GM21381 (cell line): ENCODE results near the gene DDX4.

Experiments used
- ATAC-seq: cut with Tn5 transposase; IDR thresholded peaks from one replicate; pipeline ENCODE4 v1.9.1; 2021; ENCODE audit warnings: mild to moderate bottlenecking, moderate library complexity; ENCODE audit not compliant: unreplicated experiment

Gene DDX4

DNA sequence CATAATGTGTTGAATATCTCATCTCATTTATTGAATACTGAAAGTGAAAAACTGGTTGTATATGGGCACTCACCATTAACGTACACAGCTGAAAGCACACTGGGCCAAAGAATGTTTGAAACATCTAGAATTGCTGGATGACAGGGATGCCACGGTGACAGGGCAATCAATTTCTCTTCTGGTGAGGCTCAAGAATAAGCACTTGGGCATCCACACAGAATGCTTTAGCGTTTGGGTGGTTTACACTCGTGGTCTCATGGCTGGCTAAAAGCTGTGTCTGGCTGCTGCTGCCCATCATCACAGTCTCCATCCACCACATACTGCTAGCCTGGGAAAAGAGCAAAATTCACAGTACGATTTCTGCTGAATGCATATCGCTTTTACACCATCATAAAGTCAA is 82.6 kb downstream of the DDX4 start:
- ATAC-seq: no peak

DNA sequence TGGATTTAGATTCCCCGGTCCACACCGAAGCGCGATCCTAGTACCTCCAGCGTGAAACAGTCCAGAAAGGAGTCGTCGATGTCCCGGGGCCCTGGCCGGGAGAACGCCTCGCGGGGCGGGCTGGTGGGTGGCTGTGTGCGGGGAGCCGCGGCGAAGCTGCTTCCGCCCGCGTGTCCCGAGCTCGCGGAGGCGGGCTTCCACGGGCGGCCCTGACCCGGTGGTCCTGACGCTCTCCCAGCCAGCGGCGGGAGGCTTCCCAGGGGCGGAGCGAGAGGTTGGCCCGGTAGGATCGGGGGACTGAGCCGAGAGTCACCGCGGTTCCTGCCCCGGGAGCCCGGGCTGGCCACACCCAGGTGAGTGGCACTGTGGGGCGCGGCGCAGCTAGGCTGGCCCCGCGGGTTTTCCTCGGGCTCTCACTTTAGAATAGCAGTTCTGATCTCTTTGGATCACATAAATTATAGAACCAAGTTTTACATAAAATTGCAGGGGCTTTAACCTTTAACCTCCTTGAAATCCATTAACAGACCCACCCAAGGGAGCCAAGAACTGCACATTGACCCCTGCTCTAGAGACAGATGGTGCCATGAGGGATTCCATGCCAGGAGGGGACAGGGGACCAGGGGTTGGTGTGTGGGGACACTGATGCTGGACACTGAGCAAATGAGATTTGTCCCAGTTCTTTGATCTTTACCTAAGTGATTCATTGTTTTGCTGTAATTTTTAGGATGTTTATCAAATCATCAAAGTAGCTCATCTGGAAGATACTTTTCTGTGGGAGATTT is 84.1 kb downstream of the DDX4 start:
- no peak for ATAC-seq

DNA sequence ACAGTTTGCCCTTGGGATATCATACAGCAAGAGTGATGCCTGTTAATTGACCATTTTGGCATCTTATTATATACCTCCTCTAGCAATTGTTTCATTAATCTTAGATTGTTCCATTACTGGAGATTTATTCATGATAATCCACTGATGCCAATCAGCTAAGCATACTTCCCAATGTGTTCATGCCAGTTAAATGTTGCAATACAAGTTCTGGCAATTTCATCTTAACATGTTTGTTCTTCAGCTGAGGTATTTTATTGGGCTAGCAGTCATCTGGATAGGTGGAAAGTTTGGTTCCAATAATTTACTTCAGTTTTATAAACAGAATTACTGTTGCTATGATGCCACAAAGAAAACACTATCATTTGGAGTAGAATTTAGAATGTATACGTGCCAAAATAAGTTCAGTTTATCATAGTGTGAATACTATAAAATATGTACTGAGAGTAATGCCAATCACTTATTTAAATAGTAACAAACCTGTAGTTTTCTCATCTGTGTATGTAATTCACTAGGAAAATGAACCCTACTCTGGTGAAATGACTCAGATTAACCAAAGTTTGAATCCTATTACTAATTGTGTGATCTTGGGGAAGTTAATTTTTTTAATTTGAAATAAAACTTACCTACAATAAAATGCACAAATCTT is 85.4 kb downstream of the DDX4 start:
- ATAC-seq: no peak

DNA sequence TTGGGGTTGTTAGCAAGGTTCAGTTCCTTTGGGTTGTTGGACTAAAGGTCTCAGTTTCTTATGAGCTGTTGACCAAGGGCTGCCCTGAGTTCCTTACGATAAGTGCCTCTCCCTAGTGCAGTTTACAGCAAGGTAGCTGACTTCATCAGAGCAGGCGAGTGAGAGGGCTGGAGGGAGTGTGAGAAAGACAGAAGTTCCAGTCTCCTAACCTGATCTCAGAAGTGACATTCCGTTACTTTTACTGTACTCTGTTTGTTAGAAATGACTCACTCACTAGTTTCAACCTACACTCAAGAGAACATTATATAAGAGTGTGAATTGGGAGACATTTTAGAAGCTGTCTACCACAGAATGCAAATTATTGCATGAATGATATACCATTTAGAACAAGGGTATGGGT is 92.1 kb downstream of the DDX4 start:
- ATAC-seq: no peak

DNA sequence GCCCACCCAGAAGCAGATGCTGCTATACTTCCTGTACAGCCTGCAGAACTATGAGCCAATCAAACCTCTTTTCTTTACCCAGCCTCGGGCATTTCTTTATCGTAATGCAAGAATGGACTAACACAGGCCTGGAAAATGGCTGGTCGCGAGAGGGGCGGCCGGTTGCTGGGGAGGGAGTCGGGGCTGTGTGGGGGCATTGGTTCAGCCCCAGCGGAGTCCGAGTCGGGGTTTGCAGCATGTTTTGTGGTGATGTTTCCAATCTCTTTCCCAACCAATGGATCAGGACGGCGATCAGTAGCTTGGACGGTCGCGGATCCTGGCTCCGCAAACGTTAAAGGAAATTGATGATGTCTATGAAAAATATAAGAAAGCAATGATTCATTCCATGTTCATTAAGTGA is 94.6 kb downstream of the DDX4 start:
- ATAC-seq: no peak

DNA sequence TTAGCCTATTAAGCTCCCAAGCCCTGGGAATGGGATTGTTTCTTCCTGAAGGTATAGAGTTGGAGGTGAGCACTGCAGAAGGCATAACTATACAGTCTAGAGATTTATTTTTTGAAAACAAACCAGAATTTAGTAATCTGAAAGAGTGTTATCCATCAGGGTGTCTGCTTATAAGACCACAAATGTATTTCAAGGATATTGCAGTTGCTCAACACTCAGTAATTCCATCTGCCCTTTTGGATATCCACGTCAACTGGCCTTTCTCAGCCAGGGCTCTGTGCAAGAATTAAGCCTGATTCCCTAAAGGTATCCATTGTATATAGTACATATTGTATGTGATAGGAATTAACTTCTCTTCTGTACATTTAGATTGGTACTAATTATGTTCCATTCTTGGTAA is 98.3 kb downstream of the DDX4 start:
- no peak for ATAC-seq

DNA sequence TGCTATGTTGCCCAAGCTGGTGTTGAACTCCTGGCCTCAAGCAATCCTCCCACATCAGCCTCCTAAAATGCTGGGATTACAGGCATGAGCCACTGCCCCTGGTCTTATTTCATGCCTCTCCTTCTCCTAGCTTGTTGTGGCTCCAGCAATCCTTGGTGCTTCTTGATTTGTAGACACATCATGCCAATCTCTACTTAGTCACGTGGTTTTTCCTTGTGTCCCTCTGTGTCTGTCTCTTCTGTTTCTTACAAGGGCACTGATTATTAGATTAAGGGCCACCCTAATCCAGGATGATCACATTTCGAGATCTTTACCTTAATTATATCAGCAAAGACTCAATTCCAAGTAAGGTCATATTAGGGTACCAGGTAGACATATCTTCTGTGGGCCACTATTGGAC is 104.1 kb downstream of the DDX4 start:
- no peak for ATAC-seq

DNA sequence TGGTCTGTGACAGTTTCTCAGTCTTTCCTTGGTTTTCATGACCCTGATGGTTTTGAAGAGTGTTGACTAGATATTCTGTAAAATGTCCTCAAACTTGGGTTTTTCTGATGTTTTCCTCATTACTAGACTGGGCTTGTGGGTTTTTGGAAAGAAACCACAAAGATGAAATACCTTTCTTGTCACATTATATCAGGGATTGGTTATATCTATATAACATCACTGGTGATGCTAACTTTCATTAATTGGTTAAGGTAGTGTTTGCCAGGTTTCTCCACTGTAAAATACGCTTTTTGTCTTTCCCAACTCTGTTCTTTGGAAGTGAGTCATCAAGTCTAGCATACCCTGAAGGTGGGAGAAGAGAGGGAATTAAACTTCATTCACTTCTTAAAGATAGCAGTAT is 110.0 kb downstream of the DDX4 start:
- no peak for ATAC-seq

DNA sequence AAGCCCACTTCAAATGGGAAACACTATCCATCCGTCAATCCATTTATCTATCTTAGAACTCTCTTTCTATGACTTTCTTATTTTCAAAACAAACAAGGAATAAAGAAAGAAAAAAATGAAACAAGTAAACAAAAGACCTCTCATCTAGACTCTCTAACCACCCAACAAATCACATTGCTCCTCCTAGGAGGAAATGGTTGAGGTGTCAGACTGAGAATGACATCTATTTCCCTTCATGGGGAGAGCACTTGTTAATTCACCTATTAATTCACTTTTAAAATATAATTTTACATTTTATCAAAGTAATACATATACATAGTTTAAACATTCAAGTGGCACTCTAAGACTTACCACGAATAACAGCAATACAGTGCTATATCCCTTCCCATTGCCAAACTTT is 110.9 kb downstream of the DDX4 start:
- no peak for ATAC-seq

DNA sequence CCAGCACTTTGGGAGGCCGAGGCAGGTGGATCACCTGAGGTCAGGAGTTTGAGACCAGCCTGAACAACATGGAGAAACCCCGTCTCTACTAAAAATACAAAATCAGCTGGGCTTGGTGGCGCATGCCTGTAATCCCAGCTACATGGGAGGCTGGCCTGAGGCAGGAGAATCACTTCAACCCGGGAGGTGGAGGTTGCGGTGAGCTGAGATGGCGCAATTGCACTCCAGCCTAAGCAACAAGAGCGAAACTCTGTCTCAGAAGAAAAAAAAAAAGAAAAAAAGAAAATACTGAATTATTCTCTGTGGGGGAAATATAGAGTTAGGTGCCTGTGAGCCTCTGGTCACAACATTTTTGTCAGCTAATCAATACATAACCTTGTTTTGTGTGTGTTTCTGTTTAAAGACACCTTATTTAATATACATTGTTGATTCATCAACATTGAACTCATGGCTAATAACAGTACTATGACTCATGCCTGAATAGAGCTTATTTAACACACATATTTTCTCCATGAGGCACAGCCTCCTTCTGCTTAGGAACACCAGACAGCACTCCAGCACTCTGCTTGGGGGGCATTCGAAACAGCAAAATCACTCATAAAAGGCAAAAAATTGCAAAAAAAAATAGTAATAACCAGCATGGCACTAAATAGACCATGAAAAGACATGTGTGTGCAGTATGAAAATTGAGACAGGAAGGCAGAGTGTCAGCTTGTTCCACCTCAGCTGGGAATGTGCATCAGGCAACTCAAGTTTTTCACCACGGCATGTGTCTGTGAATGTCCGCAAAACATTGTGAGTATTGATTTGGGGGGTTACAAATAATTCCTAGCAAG is 113.2 kb downstream of the DDX4 start, which contains the start of gene IL31RA:
TSS of gene IL31RA (plus strand) at position 519 of the 836 bp plus-strand sequence. CDS start at position 733, 214 bp downstream.
- ATAC-seq: no peak

DNA sequence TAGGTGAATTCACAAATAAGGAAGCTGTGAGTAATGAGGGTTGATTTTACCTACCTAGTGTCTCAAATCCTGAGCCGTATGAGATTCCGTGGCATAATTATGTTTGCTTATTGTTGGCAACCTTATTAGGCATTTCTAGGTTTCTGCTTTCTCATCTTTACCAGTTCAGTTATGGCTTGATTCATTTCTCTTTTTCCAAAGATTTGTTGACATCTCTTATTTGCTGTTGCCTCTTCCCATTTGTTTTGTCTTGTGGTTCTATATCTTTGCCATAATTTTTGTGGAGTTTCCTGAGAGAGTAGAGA is 113.8 kb downstream of the DDX4 start:
- ATAC-seq: no peak

DNA sequence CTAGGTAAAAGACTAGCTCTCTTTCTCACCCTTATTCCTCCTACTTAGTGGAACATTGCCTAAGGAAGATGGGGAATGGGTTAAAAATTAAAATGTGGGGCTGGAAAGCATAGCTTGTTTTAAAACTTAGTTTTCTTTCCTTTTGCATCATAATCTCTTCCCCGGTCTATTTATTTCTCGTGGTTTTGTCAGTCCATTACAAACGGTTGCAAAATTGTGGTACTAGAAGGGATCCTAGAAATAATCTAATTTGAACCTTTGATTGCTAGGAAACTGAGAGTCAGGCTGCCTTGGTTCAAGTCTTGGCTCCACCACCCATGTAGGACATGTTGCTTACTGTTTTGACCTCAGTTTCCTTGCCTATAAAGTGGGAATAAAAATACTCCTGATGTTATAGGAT is 114.6 kb downstream of the DDX4 start:
- no peak for ATAC-seq

DNA sequence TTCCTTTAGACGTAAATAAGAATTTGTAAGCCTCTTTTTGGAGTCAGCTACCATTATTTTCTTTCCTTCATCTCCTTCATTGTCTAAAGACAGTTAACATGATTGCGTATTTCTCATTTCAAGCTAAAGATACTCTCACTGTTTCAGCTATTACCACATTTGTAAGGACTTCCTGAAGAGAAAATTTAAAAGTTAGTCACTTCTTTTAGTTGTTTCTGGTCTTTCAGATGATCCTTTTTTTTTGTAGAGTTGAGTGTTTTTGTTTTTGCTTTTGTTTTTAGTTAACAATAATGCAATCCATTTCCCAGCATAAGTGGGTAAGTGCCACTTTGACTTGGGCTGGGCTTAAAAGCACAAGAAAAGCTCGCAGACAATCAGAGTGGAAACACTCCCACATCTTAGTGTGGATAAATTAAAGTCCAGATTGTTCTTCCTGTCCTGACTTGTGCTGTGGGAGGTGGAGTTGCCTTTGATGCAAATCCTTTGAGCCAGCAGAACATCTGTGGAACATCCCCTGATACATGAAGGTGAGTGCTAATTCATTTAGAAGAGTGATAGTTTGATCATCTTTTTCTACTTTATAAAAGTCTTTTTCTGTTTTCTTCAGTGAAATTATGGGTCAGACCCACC is 115.3 kb downstream of the DDX4 start:
- no peak for ATAC-seq

DNA sequence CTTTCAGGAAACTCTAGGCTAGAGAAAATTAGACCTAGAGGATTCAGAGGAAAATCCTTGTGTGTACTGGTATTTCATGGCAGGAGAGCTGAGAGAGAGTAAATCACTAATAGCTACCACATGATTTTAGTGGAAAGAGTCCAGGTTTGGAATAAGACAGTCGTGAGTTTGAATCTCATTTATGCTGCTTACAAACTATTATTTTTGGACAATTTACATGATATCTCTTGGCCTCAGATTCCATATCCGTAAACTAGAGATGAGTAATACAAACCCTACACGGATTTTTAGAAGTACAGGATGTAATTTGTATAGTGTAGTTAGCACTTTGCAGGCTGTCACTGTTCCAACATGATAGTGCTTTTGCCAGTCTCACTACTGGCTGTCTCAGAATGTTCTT is 116.0 kb downstream of the DDX4 start:
- no peak for ATAC-seq

DNA sequence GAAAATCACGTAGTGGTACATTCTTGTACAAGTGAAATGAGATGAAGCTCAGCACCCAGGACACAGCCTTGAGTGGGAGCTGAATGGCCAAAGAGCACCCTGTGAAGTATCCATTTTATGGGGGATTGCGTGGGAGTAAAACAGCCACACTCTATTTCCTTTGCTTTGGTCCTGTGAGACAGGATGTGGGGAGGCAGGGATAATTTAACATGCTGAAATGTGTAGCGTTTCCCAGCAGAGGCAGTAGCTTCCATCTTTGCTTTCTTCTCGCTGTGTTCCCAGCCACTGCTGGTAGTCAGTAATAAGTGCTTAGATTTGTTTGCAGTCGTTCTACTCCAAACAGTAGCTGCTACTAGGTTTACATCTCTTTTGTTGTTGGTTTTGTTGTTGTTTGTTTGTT is 117.6 kb downstream of the DDX4 start:
- no peak for ATAC-seq

DNA sequence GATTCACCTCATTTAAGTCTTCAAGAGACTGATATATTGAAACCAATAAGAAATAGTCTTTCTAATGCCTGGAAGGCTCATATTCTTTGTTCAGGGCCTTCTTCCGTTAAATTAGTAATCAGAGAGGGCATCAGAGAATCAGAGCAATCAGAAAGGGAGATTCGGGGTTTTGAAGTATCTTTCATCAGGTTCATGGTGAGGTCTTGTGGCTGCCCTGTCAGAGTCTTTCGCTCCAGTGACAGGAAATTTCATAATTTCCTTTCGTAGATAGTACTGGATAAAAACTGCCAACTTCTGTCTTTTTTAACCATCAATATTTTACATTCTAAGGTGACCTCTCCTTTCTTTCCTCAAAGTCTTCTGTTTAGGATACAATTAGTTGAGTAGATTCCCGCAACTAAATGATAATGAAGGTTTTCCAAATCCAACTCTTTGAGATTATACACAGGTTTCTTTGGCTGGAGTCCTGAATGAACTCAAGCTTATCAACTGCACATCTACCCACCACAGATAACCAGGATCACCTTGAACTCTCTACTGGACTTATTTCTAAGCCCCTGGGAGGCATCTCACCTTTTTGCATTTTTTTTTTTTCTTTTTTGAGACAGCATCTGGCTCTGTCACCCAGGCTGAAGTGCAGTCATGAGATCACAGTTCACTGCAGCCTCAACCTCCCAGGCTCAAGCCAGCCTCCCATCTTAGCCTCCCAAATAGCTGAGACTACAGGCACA is 118.8 kb downstream of the DDX4 start:
- ATAC-seq: no peak

DNA sequence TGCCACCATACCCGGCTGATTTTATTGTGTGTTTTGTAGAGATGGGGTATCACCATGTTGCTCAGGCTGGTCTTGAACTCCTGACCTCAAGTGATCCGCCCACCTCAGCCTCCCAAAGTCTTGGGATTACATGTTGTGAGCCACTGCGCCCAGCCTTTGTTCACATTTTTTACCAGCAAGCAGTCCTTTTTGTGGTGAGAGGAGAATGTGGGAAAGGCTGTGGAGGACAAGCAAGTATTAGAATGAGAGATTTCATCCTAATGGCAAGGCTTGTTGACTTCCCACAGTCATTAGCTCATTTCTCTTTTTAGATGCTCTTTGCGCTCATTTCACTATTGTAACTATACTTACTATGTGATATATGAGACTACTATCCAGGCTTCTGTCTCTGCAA is 119.4 kb downstream of the DDX4 start:
- ATAC-seq: no peak

DNA sequence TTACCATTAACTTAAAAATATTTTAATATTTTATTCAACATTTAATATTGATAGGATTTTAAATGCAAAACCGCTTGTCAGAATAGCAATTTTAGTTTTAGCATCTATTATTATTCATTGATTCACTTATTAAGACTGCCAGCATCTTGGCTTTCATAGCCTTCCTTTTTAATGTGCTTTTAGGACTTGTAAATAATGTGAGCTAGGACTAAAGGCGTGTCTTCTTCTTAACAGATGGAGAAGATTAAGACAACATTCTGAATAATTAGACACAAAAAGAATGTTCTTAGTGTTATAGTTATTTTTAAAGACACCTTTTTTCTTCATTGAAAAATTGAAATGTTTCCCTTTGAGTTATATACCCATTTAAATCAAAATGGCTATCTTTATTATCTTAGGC is 120.2 kb downstream of the DDX4 start:
- no peak for ATAC-seq

DNA sequence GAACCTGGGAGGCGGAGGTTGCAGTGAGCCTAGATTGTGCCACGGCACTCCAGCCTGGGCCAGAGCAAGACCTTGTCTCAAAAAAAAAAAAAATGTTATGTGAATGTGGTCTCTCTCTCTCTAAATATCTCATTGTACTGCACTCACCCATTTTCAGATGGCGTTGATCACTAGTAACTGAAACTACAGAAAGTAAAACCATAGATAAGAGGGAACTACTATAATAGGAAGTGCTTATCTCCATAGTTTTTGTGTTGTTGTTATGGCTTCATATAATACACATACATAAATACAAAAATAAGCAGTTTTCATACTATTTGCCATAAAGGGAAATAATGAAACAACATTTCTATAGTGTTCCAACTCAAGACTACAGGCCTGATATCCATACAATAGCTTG is 122.4 kb downstream of the DDX4 start:
- ATAC-seq: no peak

DNA sequence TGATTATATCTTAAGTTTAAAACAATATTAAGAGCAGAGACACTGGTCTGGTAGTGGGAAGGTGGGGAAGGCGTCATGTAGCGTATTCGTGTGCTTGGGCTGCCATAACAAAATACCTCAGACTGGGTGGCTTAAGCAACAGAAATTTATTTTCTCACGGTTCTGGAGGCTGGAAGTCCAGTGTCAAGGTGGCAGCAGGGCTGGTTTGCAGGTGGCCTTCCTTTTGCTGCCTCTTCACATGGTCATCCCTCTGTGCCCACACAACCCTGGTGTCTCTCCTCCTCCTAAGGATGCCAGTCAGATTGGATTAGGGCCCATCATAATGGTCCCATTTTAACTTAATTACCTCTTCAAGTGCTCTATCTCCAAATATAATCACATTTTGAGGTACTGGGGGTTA is 122.8 kb downstream of the DDX4 start:
- no peak for ATAC-seq
